GM18858 (cell line): ENCODE results near the gene TFDP3.
A peak's percentile ranks its signal among the peaks of the same experiment; 100 is the strongest.

ENCODE experiments used
- ATAC-seq: cut with Tn5 transposase; IDR thresholded peaks from one replicate; pipeline ENCODE4 v1.9.1; 2021; ENCODE audit not compliant: unreplicated experiment

TFDP3 gene, protein sequence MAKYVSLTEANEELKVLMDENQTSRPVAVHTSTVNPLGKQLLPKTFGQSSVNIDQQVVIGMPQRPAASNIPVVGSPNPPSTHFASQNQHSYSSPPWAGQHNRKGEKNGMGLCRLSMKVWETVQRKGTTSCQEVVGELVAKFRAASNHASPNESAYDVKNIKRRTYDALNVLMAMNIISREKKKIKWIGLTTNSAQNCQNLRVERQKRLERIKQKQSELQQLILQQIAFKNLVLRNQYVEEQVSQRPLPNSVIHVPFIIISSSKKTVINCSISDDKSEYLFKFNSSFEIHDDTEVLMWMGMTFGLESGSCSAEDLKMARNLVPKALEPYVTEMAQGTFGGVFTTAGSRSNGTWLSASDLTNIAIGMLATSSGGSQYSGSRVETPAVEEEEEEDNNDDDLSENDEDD

DNA sequence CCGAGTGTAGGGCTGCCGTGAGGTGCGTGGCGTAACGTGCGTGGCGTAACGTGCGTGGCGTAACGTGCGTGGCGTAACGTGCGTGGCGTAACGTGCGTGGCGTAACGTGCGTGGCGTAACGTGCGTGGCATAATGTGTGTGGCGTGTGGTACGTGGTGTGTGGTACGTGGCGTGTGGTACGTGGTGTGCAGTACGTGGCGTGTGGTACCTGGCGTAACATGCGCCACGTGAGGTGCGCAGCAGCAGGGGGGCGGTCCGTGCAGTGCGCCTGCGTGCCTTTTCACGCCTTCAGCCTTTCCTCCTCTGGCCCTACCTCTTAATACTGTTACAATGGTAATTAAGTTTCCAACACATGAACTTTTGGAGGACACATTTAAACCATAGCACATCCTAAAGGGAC is at the start of gene TFDP3:
TFDP3 (minus strand) TSS at position 26 of the 400 bp plus-strand sequence. CDS start 95 bp downstream, outside the sequence.
- no peak for ATAC-seq

DNA sequence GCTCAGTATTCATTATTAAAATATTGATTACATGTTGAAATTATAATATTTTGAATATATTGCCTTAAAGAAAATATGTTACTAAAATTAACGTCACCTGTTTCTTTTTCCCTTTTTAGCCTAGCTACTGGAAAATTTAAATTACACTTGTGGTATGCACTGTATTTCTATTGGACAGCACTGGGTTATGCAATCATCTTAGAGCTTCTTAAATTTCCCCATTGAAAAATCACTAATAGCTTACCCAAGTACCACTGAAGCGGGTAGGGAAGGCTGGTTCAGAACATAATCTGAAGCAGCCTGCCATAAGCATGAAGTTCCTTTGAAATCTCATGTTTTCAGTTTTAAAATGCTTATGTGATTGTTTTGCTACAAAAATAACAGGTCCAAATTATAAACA is 49.5 kb upstream of the TFDP3 start:
- no peak for ATAC-seq

DNA sequence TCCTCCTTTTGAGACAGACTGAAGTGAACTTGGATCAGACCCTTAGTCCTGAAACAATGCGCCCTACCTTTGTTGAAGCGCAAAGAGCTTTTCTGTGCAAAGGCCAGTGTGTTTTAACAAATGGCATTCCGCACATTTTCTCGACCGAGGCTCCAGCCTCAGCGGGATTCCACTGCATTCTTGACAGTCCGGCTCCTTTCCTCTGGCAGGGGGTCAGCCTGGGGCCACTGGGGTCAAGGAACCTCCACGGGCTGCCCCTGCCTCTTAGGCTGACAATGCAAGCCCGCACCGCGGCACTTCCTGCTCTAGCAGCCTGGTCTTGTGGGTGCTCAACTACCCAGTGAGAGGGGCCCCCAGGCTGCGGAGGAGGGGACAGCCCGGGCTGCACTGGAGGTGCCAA is 47.2 kb upstream of the TFDP3 start:
- no peak for ATAC-seq

DNA sequence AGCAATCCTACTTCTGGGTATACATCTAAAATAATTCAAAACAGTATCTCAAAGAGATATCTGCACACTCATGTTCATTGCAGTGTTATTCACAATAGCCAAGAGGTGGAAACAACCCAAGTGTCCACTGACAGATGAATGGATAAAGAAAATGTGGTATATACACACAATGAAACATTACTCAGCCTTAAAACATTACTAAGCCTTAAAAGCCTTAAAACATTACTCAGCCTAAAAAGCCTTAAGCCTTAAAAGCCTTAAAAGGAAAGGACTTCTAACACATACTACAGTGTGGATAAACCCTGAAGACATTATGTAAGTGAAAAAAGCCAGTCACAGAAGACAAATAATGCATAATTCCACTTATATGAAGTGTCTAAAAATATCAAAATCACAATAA is 40.3 kb upstream of the TFDP3 start:
- no peak for ATAC-seq

DNA sequence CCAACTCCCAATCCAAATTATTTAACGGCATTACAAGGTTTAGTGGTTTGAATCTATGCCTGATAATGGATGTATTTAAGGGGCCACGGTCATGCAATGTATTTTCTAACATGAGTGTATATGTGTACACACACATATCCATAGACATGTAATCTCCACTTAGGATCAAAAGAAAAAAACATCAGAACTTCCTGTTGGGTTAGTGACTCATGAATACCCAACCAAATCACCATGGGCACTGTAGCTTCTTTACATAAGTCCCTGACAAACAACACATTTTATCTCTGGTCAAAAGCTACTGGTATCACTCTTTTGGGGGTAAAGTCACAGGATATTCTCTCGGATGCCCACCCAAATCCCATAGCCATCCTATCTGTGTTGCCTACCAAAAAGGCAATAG is 36.5 kb upstream of the TFDP3 start:
- ATAC-seq, result no peak

DNA sequence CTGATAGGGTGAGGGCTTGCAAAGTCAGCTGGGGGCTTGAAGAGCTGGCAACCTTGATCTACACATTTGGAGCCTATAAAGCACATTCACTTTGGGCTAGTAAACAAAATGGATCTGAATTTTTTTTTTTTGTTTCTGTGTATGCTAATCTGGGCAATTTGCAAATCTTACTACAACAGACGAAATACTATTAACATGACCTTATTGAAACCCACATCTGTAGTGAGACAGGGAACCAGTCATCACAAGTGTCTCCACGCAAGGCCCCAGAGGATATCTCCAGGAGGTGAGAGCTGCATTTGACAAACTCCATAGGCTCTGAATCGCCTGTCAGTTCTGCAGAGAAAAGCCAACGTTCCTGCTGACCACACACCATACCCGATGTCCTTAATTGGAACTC is 33.0 kb upstream of the TFDP3 start:
- no peak for ATAC-seq

DNA sequence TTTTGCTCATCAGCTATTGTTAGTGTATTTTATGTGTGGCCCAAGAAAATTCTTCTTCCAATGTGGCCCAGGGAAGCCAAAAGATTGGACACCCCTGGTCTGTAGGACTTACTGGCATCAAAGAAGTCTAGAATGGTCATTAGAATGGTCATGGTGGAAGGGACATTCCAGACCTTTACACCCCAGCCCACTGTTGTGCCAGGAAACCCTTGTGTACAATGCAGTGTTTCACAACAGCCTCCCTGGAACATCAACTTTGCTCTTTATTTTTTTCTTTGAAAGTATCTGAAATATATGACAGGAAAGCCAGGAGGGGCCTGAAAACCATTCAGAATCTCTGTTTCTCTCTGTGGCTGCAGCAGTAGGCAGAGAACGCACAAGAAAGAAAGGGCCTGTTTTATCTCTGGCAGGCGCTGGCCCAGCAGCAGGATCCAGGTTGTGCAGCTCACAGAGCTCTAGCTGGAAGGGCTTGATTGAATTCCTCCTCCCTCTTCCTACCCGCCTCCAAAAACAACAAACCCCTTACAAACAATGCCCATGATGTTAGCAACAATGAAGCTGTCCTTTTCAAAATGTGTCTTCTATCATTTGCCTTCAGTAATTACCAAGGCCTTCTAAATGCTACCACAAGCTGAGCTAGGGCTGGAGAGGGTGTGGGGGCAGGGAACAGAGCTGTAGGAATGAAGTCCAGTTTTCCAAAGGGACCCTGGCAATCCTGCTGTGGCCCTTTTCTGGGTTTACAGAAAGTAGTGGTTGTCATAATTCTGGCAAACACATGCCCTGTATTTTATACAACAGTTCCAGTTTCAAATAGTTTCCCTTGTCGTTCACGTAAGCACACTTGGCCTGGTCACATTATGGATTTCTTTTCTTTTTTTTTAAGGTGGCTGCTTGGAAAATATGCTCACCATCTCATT is 32.3 kb upstream of the TFDP3 start:
- no peak for ATAC-seq

DNA sequence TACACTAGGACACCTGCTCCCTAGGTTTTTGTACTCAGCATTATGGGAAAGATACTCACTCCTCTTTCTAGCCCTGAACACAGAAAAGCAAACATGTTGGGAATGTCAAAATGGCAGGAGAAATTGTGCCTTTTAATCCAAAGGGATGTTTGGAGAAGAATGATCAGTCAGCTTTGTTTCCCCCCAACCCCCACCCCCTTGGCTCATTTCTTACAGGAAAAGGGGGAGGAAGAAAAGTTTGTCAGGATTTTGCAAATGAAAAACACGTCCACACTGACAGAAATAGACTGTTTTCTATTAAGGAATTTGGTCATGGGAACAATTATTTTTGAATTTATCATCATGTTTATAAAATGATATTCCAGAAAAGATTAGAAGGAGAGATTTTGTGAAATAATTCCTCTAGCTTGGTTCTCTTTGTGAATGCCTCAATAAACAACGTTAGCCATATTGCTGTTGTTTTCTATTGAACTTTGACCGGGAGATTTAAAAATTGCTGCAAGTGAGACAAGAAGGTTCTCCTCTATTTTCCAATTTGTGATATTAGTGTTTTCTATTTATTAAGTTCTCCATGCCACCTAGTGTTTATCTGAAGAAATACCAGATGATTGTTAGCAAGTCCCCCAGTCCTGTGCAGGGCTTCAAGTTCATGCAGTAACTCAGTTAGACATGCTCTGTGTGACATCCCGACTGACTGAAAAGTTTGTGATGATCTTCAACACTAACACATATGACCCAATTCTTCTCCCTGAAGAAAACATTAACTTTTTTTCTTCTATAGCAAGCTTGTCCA is 31.3 kb upstream of the TFDP3 start:
- no peak for ATAC-seq

DNA sequence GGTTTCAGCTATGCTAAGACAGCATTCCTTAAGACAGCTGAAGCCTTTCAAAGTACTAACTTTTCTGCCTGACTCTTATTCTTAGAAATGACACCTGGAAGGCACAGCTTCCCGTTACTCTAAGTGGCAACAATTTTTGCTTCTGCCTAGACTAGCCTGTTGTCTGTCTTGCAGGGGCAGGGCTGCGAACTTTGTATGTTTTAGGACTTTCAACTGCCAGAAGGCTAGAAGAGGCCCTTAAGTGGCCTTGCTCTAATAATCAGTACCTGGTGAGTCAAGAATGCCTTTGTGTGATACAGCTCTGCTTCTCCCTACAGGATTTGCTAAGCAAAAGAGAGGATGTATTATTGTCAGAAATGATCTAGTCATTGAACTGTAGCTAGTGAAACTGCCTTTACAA is 30.0 kb upstream of the TFDP3 start:
- ATAC-seq, result no peak

DNA sequence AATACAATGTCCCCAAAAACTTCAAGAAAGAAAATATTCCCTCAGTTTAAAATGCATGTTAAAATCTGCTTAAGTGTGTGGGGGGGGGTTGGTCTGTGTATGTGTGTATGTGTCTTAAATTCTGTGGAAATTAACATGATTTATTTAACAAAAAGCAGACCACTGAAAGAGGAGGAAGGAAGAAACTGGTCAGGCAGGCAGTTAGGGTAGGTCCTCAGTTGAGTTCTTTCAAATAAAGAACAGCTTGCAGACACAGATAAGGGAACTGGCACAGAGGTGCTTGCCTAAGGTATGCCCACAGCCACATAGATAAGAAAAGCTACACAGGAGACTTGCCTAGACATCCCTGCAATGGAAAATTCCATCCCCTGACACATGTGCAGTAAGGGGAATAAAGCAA is 28.8 kb upstream of the TFDP3 start:
- ATAC-seq, result no peak

DNA sequence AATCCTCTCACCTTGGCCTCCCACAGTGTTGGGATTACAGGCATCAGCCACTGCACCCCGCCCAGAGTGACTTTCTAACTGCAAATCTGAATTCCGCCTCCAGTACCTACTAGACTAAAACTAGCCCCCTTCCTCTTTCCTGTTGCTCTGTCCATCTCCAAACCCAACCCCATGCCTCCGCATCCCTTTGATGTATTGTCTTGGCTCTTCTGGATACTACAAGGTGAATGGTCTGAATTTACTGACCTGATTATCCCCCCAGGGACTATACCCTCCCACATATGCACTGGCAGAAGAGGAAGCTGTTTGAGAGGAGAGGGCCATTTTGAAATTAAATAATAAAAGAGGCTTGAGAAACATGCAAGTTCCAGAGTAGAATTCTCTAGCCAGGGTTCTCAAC is 17.7 kb upstream of the TFDP3 start:
- no peak for ATAC-seq

DNA sequence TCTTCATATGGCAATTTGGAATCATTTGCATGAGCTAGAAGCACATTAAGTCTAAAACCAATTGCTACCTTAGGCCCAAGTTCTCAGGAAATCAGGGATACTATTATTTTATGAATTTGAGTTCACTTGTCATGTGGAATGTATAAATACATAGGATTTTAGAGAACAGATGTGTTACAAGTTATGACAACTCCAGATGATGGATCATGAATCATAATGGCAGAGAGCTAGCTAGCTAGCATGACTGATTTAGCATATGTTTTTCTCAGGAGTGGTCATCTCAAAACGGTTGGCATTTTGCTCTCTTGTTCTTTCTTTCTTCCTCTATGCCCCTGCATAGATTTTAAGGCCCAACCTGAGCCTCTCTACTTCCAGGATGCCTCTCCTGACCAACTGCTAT is 14.2 kb upstream of the TFDP3 start:
- ATAC-seq, result no peak

DNA sequence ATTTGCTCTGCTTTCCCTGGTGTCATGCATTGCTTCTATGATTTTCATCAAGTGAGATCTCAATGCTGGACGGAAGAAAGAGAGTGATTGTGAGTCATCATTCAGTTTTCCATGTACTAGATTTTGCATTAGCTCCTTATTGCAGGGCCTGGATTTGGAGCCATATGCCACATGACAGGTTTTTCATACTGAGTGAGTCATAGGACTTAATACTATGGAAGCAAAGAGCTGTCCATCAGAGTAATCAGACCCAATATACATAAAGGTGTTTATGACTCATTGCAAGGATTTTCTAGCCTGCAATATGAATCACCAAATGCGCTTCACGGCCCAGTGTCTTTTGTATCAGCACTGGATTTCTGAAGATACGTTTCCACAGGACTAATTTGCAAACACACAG is 11.2 kb upstream of the TFDP3 start:
- no peak for ATAC-seq

DNA sequence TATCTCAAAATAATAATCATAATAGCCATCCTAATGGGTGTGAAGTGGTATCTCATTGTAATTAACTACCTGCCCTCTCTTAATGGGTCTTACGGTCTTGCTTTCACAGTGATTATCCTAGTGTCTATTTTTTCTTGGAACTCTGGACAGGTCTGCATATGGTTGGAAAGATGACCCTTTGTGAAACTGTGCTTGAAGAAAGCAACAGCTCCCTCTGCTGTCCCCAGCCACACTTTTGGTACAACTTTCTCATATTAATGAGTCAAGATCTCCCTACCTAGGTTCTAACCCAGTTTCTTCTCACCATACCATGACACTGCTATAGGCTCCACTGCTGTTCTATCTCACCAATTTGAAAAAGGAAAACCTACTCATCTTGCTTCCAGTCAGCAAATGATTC is 2.4 kb downstream of the TFDP3 start:
- no peak for ATAC-seq

DNA sequence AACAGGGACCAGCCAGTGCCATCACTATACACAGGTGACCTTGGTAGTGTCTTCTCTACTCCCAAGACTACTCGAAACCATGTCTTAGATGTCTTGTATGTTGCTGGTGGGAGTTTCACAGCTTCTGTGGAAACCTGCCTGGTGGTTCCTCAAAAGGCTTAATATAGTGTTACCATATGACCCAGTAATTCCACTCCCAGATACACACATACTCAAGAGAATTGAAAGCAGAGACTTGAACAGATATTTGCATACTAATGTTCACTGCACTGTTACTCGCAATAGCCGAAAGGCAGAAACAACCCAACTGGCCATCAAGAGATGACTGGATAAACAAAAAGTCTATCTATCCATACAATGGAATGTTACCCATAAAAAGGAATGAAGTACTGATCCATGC is 3.1 kb downstream of the TFDP3 start:
- peak; percentile 66 for ATAC-seq

DNA sequence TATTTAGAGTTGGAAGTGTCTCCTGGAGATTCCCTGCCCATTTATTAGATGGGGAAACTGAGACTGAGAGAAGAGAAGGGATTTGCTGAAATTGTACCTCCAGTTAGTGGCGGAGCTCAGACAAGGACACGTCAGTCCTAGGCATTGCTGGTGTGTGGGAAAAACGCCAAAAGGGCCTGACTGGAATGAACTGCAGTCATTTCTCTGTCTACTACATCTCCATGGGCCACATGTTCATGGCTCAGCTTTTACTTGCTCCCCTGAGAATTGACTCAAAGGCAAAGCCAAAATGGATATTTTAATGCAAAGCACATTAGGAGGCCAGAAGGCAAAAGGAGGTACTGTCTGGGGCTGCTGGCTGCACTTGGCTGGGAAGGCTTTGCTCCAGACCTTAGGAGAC is 3.9 kb downstream of the TFDP3 start:
- no peak for ATAC-seq

DNA sequence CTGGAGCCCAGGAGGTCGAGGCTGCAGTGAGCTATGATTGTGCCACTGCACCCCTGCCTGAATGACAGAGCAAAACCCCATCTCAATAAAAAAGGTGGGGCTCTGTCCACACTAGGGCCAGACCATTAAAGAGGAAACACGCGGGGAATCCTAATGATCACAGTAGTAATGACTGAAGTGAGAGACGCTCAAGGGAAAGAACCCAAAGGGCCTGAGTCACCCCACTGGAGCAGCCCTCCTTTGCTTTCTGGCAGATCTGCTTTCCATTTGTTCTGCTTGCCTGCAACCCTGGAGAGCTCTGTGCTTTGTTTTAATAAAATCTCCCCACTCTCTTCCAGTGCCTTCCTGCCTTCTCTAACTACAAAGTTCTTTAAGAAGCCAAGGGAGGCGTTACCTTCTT is 5.0 kb downstream of the TFDP3 start:
- no peak for ATAC-seq

DNA sequence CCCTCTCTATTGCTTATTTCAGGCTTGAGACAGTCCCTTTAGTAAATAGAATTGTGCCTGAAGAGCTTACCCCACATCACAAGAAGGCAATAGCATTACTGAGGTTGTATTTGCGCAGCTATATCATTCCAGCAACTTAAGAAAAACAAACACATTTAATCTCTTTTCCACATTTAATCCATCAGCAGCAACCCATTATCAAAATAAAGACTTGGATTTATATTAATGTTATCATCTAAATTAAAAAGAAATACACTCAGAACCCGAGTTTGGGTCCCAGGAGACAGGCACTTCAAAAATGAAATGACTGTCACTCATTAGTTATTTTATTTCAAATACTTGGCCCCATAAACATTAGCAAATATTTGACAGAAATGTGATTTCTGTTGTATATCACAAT is 10.4 kb downstream of the TFDP3 start:
- no peak for ATAC-seq

DNA sequence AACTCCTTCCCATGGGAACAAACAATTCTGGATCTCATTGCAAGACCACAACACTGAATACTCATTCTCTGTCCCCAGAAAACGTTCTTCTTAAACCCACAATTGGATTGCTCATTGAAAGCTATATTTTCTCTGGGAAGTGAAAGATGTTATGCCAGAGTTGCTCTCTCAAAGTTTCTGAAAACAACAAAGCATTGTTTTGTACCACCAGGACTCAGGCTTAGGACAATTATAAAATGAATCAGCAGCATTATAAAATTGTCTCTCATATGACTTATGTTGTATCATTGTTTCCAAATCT is 26.5 kb downstream of the TFDP3 start:
- ATAC-seq, result no peak

DNA sequence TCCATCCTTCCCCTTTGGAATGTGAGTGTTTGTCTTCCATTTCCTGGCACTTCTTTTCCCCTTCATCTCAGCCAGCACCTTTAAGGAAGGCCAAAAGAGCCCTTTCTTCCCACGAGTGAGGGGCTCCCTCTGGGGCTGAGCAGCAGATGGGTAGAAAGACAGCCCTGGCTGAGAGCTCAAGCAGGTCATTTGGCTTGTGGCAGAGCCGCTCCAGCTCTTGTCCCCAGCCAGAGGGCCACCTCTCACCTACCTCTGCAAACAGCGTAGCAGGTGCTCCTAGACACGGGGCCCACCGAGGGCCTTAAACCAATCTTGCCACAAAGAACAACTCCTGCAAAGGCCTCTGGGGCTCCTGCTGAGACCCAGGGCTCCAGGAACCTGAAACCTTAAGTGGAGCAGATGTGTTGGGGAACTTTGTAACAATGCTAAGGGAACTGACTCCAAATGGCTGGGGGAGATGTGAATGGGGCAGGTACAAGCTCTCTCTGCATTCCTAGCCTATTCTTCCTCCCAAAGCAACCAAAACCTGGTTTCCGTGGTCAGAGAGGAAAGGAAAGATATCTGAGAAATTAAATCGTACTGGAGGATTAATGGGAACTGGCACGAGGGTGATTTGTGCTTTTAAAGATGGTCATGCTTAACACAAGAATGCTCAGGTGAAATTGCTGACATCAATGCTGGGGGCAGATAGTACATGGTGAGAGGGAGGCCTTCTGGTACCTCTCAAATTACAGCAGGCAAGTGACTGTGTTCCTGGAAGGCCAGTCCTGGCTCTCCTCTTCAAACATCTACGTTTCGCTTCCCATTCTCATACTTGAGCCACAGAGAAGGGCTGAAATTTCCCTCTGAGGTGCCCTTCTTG is 27.0 kb downstream of the TFDP3 start:
- no peak for ATAC-seq

DNA sequence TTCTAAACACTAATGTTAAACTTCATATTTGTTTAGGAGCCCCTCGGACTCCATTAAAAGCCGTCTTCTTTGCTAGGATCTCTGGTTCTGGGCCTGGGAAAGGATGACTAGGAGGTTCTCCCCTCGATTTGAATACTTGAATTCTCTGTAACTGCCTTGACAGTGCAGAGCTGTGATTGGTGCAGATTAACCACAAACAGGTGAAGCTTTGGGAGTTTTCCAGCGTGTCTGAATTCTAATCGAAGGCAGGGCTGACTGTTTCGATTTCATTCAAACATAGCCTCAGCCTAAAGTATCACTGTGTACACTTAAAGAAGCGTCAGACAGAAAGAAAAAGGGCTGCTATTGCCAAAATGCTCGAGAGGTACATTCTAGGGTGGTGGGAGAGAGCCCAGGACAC is 29.0 kb downstream of the TFDP3 start:
- ATAC-seq, result no peak
